Left ventricle myocardium inferior (tissue), 1 donor: Measurements from ENCODE around the gene CFAP74. TPM values are rescaled to one million over a fixed set of nuclear protein-coding genes. Genes with fewer than 3 reads are reported as not detected.

Experiments
- DNase-seq: peaks from one replicate; pipeline ENCODE4 v3.0.0-alpha.2; 2020
- H3K27ac ChIP-seq: fragments of 200-600 bp; replicated peaks from 2 replicates; pipeline ENCODE4 v1.8.0; 2021
- H3K27me3 ChIP-seq: fragments of 200-600 bp; 2 replicates; pipeline ENCODE4 v1.8.0; 2021; ENCODE audit warnings: low read depth
- H3K36me3 ChIP-seq: fragments of 200-600 bp; 2 replicates; pipeline ENCODE4 v1.8.0; 2021
- H3K4me1 ChIP-seq: fragments of 200-600 bp; 2 replicates; pipeline ENCODE4 v1.8.0; 2021
- H3K4me3 ChIP-seq: fragments of 200-600 bp; 2 replicates; pipeline ENCODE4 v1.8.0; 2021; ENCODE audit warnings: mild to moderate bottlenecking, moderate library complexity
- H3K9me3 ChIP-seq: fragments of 200-600 bp; replicated peaks from 2 replicates; pipeline ENCODE4 v1.8.0; 2021
- intact Hi-C: fragments of 100-400 bp; cut with micrococcal nuclease; formaldehyde crosslinking; loops from one replicate; pipeline ENCODE4 v1.11.0; 2022
- total RNA-seq: library from RNA; stranded (reverse); fragmentation: NEBNext Ultra II Directional; extraction: Animal tissue kit (Norgen Biotek cat#: 25700); gene quantifications from one replicate; pipeline ENCODE4 v1.2.1, GENCODE V29; 2021
- TF ChIP-seq, protein P1 (sequence below): fragments of 200-600 bp; IDR thresholded peaks from 2 replicates; pipeline ENCODE4 v1.8.0; 2021; ENCODE audit warnings: antibody characterized with exemption, mild to moderate bottlenecking, borderline replicate concordance
- donor health status: DM: no; HTN: yes; CAD: no; lungs with severe emphysema.

CFAP74 gene
- total RNA-seq, 1 donor from 2014 or later, result not detected

- peaks cover 23% of the 10 kb centered on the region for H3K4me1 ChIP-seq
- no peak for DNase-seq
- H3K27ac ChIP-seq, result no peak overlapping the region
- no peaks in the 10 kb centered on the region for H3K27me3 ChIP-seq
- intact Hi-C loops, result no loop called here
- TF ChIP-seq, protein P1, sequence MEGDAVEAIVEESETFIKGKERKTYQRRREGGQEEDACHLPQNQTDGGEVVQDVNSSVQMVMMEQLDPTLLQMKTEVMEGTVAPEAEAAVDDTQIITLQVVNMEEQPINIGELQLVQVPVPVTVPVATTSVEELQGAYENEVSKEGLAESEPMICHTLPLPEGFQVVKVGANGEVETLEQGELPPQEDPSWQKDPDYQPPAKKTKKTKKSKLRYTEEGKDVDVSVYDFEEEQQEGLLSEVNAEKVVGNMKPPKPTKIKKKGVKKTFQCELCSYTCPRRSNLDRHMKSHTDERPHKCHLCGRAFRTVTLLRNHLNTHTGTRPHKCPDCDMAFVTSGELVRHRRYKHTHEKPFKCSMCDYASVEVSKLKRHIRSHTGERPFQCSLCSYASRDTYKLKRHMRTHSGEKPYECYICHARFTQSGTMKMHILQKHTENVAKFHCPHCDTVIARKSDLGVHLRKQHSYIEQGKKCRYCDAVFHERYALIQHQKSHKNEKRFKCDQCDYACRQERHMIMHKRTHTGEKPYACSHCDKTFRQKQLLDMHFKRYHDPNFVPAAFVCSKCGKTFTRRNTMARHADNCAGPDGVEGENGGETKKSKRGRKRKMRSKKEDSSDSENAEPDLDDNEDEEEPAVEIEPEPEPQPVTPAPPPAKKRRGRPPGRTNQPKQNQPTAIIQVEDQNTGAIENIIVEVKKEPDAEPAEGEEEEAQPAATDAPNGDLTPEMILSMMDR, result no peak
- no peaks in the 10 kb centered on the region for H3K36me3 ChIP-seq
- H3K9me3 ChIP-seq, result no peaks in the 10 kb centered on the region
- H3K4me3 ChIP-seq, result no peak overlapping the region
Measured at GRCh38 chr1:1915911-1916840, 87.4 kb downstream of the CFAP74 start.

DNA sequence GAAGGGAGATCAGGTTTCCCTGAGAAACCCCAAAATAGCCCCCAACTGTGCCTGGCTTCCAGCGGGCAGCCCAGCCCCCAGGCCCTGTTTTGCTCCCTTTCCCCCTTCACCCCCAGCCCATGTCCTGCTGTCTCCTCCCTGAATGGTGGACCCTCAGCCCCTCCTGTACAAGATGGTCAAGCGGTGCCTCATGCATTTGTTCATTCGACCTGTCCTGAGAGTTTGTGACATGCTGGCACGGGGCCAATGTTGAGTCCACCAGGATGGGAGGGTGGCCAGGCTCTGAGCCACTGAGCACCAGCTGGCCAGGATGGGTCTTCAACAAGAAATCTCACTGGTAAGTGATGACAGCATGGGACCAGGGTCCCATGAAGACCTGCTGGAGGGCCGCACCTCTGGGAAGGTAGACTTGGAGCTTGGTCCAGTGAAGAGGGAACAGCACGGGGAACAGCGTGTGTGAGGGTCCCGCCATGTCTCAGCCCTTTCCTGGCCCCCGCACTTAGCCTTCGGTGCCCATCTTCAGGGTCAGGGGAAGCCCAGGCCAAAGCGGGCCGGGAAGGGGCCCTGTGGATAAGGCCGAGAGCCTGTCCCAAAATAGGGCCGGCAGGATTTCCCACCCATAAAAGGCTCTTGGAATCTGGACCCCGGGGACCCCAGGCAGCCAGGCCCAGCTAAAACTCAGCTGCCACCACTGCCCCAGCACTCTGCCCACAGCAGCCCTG is 88.5 kb downstream of the CFAP74 start, which contains the start of gene CALML6:
Gene CALML6, plus strand, starts transcription at position 290 of the 722 bp plus-strand sequence. Its CDS starts 21 bp downstream, at position 311.
- Histone ChIP-seq H3K36me3 (no peaks in the 10 kb centered on the region), H3K4me3 (no peak within 1 kb of the TSS), H3K27me3 (no peaks in the 10 kb centered on the region), H3K4me1 (peaks cover 23% of the 10 kb centered on the region), H3K27ac (no peak within 1 kb of the TSS), H3K9me3 (no peaks in the 10 kb centered on the region)
- TF ChIP-seq, protein P1, result no peak
- DNase-seq, result no peak
- intact Hi-C loops, result no loop called here

GRCh38 chr1:1914101-1914970 is 89.2 kb downstream of the CFAP74 start:
- peaks cover 23% of the 10 kb centered on the region for H3K4me1 ChIP-seq
- no peak for DNase-seq
- H3K27me3 ChIP-seq, result no peaks in the 10 kb centered on the region
- intact Hi-C loops, result no loop called here
- no peak overlapping the region for H3K27ac ChIP-seq
- H3K36me3 ChIP-seq, result no peaks in the 10 kb centered on the region
- H3K9me3 ChIP-seq, result no peaks in the 10 kb centered on the region
- TF ChIP-seq, protein P1, result no peak
- no peak overlapping the region for H3K4me3 ChIP-seq

DNA sequence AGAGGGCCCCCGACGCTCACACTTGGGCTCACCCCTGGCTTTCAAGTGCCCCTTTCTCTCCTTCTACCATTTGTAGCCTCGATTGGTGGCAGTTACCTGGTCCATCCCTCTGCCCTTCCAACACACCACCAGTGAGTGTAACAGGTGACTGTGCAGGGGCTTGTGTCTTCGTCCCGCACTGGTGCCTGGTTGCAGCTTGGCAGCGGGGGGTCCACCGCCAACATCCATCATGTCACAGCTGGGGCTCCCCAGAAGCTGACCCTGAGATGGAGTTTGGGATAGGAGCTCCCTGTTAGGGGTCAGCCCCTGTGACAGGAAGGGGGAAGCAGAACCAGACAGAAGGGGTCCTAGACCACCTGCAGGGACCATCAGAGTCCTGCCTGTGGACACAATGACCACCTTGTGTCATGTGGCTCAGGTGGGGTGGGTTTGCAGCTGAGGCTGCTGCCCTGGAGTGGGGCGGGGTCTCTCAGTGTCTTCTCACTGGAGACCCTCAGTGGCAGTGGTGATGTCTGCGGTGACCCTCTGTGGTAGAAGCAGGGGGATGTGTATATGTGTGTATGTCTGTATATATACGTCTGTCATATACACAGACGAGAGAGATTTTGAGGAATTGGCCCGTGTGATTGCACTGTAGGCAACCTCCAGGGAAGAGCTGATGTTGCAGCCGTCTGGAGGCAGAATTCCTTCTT is 92.1 kb downstream of the CFAP74 start:
- Histone ChIP-seq H3K9me3 (no peaks in the 10 kb centered on the region), H3K4me3 (no peak overlapping the region), H3K27me3 (no peaks in the 10 kb centered on the region), H3K36me3 (no peaks in the 10 kb centered on the region), H3K4me1 (peaks cover 32% of the 10 kb centered on the region), H3K27ac (no peak overlapping the region)
- intact Hi-C loops, result no loop called here
- no peak for DNase-seq
- TF ChIP-seq, protein P1, result no peak
